Measurements from ENCODE around the gene CD53.
"Not testable (repeated sequence)": the region's sequence is repeated elsewhere in the genome, so short reads cannot be mapped to it uniquely, and the experiment has no call there.

Gene CD53

DNA sequence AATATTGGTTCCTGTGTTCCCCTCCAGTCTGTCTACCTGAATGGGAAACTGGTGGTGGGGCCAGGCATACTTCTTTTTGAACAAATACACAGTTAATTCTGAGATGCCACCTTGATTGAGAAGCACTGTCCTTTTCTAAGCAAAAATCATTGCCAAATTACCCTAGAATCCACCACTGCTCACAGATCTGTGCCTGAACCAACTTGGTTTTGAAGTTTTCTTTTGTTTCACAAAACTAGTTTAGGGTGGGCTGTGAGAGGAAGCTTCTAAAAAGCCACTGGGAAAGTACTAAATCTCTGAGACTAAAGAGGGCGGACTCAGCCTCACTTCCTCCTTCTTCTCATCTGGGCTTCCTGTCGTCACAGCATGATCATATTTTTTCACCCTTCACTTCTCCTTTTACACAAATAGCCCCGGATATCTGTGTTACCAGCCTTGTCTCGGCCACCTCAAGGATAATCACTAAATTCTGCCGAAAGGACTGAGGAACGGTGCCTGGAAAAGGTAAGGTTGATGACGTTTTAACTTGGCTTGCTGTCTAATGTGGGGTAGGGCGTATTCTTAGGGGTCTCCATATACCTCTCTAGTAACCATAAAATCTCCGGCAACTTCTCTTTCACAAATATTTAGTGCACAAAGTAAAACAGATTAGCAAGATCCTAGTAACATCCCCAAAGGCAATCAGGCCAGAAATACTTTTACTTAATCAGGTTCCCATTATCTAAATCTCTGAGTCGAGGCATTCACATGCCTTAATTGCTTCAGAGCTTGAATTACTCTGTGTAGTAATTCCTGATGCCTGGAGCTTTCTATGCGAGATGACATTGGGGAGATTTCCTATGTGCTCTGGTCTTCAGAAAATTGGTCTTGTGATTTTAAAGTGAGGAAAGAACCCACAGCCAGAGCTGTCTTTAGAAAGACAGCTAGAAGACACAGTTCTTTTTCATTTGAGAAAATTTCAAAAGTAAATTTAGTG is at the start of gene CD53:
CD53 (plus strand) TSS at position 404 of the 976 bp plus-strand sequence. CDS start 18,261 bp downstream, outside the sequence.
- DNase-seq = peak; percentile 81

DNA sequence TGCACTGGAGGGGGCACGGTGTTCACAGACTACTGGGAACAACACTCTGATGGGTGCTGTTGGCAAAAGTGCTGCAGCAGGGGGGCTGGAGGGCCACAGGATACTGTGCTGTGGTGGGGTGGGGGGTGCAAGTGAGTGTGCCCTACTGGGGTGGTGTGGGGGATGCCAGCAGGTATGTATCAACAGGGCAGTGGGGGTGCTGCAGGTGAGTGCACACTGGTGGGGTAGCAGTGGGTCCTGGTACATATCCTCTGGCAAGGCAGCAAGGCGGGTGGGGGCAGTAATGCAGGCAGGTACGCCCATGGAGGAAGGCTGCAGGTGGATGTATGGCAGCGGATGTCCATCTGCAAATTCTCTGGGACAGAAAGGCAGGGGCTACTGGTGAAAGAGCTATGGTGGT is 48.8 kb upstream of the CD53 start:
- no peak for DNase-seq

- peak; percentile 27 for DNase-seq
Measured at GRCh38 chr1:110829955-110830553, 42.9 kb upstream of the CD53 start.

- not testable (repeated sequence) for DNase-seq
Measured at GRCh38 chr1:110833779-110834178, 39.2 kb upstream of the CD53 start.

DNA sequence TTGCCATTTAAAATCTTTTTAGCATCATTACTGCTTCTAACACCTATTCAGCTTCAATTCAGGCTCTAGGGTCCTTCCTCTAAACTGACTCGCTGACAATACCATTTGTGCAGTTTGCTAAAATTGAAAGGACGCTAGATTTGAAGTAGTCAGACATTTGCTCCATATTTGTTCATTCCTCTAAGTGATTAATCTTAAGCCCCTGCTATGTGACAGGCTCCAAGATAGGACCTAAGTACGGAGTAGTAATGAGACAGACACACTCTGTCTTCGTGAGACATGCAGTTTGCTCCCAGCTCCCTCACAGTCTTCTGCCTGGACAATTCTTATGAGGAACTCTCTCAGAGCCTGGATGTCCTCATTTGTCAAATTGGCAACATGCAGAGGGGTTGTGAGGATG is 26.1 kb upstream of the CD53 start:
- no peak for DNase-seq

DNA sequence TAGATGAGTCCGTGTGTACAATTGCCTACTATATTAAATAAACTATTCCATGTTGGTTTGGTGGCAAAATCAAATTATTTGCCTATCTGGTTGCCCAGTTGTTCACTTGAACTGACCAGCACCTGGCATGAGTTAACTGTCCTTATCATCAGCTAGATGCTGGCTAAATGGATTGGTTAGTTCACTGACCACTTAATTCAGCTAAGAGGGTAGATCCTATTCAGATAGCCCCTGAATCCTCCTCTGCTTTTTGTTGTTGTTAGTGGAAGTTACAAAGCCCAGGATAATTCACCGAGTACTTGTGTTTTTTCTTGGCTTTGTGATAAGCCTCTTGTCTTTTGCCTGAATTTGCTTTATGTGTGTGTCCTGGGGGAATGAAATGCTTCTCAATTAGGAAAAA is 22.8 kb upstream of the CD53 start:
- DNase-seq = no peak

- DNase-seq = no peak
Measured at GRCh38 chr1:110850627-110851026, 22.3 kb upstream of the CD53 start.

- no peak for DNase-seq
Measured at GRCh38 chr1:110853135-110853534, 19.8 kb upstream of the CD53 start.

DNA sequence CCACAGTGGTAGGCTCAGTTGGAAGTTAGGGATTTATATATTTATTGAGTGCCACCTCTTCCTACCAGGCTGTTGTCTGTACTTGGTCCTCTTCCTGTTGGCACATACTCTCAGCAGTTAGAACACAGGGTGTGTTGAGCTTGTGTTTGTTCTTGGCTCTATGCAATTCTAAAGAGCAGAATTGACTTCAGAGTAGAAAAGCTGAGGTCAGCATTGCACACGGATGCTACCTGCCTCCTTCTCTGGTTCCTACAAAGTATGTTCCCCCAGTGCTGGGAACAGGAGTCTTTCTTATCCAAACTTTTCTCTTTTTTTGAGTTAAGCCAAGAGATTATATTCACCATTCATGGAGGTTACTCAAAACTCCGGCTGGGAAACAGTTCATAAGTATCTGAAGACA is 16.5 kb upstream of the CD53 start:
- no peak for DNase-seq

- DNase-seq = no peak
Measured at GRCh38 chr1:110857964-110858948, 14.7 kb upstream of the CD53 start.

- DNase-seq = no peak
Measured at GRCh38 chr1:110859062-110859461, 13.9 kb upstream of the CD53 start.

- DNase-seq = no peak
Measured at GRCh38 chr1:110860174-110860573, 12.8 kb upstream of the CD53 start.

DNA sequence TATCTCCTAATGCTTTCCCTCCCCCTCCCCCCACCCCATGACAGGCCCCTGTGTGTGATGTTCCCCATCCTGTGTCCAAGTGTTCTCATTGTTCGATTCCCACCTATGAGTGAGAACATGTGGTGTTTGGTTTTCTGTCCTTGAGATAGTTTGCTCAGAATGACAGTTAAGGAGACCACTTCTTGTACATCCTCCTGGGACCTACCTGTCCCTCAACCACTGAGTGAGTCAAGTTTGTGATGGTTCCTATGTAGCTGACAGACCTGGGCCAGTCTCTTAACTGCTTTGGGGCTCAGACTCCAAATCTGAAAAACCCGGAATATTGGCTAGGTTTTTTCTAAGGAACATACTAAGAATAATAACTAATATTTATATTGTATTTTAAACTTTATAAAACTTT is 12.3 kb upstream of the CD53 start:
- DNase-seq = not testable (repeated sequence)

GRCh38 chr1:110861942-110862341 is 11.0 kb upstream of the CD53 start:
- not testable (repeated sequence) for DNase-seq

- no peak for DNase-seq
Measured at GRCh38 chr1:110864287-110864686, 8.7 kb upstream of the CD53 start.

GRCh38 chr1:110870721-110871388 is 2.1 kb upstream of the CD53 start:
- DNase-seq = no peak

- peak; percentile 31 for DNase-seq
Measured at GRCh38 chr1:110872366-110872744, 593 bp upstream of the CD53 start.

DNA sequence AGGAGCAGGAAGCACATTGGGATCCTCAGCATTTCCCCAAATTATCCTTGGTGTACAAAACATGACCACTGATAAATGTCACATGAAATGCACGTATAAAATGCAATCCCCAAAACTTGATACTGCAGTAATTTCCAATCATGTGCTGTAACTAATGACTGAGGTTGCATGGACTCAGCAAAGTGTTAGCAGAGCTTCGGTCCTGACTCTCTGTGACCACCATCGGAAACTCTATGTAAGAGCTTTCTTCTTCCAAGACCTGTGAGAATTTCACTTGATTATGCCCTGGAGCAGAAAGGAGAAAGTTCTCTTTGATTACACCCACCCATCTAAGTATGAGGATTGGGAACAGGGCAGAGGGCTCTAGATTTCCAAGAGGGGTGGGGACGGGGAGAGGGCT is 908 bp downstream of the CD53 start:
- DNase-seq = no peak

- DNase-seq = peak; percentile 25
Measured at GRCh38 chr1:110874324-110875215, 1.6 kb downstream of the CD53 start.

DNA sequence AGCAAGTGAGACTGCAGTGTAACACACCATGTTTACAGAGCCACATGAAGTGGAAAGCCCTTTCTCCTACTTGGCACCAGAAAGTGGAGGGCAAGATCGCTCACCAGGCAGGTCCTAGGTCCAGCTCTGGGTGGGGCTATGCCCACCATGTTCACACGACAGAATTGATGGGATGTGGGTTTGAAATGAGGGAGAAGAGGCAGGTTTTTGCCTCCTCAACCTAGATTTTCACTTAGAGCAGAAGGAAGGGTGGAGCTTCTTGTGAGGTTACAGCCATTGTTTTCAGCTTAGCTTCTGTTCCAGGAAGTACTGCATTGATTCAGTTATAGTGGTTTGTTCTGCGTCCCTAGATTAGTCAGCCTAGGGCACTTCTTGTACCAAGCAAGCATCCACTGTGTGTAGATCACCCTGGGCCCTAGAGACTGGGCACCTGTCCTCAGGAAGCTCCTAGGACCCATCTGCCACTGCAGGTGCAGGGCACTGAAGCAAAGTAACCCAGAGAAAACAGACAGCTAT is 2.3 kb downstream of the CD53 start:
- DNase-seq = peak; percentile 65

DNA sequence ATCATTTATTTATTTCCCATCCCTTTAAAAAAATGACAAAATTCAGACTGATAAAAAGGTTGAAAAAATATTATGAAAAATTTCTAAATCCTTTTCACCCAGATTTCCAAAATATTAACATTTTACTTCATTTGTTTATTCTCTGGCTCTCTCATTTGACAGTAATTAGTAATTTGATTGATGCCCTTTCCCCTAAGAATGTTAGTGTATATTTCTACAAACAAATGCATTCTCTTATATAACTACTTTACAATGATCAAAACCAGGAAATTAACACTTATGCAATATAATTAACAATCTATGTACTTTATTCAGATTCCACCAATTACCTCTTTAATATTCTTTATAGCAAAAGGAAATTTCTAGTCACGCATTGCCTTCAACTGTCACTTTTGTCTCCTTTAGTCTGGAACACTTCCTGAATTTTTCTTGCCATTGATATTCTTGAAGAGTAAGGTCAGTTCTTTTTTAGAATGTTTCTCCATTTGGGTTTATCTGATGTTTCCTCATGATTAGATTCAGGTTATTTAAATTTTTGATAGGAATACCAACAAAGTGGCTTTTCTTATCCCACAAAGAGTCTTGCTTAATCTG is 3.9 kb downstream of the CD53 start:
- no peak for DNase-seq

All from CD4-positive, alpha-beta T cell treated with Interleukin-15 for 1 hour (primary cell).